A673 (cell line): ENCODE results near the gene OXCT1. TPM values are rescaled to one million over a fixed set of nuclear protein-coding genes. Genes with fewer than 3 reads are reported as not detected.

Source experiments
- BruUV-seq: library from RNA; stranded (reverse); fragments of 400-500 nt; replicated peaks from 2 replicates; lab custom pipeline; 2021; lab: Mats Ljungman, UMichigan
- CTCF ChIA-PET: fragments of 300-600 bp; sonication (Branson Sonifier 250); formaldehyde crosslinking; loops from one replicate; lab custom pipeline; 2022; ENCODE audit warnings: antibody characterized with exemption; lab: Charles Lee
- POLR2A ChIA-PET: fragments of 300-600 bp; sonication (Branson Sonifier 250); formaldehyde crosslinking; loops from one replicate; lab custom pipeline; 2022; ENCODE audit warnings: antibody characterized with exemption; ENCODE audit not compliant: low non-redundant PET; lab: Charles Lee
- DNase-seq: peaks from one replicate; pipeline ENCODE4 v3.0.0-alpha.2; 2015; ENCODE audit warnings: low spot score
- H3K27ac ChIP-seq: fragments of 200-600 bp; sonication (generic); 2 replicates; pipeline ENCODE4 v1.5.1; 2016; ENCODE audit warnings: mixed run types, low read depth, mild to moderate bottlenecking, mixed read lengths, antibody characterized with exemption, low read length; ENCODE audit not compliant: poor library complexity, severe bottlenecking
- H3K27me3 ChIP-seq: fragments of 200-600 bp; sonication (generic); replicated peaks from 2 replicates; pipeline ENCODE4 v1.6.1; 2017; ENCODE audit warnings: mixed run types, low read depth, mild to moderate bottlenecking, mixed read lengths, antibody characterized with exemption, low read length; ENCODE audit not compliant: insufficient read depth, poor library complexity
- H3K36me3 ChIP-seq: fragments of 200-600 bp; sonication (generic); 2 replicates; pipeline ENCODE4 v1.6.1; 2016; ENCODE audit warnings: mixed run types, mild to moderate bottlenecking, mixed read lengths, antibody characterized with exemption, low read length; ENCODE audit not compliant: insufficient read depth, poor library complexity, severe bottlenecking
- H3K4me1 ChIP-seq: fragments of 200-600 bp; sonication (generic); 2 replicates; pipeline ENCODE4 v1.6.1; 2017; ENCODE audit warnings: mixed run types, mild to moderate bottlenecking, mixed read lengths, antibody characterized with exemption, low read length; ENCODE audit not compliant: insufficient read depth, poor library complexity, severe bottlenecking
- H3K4me3 ChIP-seq: fragments of 200-600 bp; sonication (generic); 2 replicates; pipeline ENCODE4 v1.5.1; 2016; ENCODE audit warnings: low read depth, mixed run types, mild to moderate bottlenecking, mixed read lengths, low read length; ENCODE audit not compliant: poor library complexity, severe bottlenecking
- H3K9me3 ChIP-seq: fragments of 200-600 bp; sonication (generic); 2 replicates; pipeline ENCODE4 v1.6.1; 2016; ENCODE audit warnings: mixed run types, low read depth, mild to moderate bottlenecking, mixed read lengths, antibody characterized with exemption, low read length; ENCODE audit not compliant: poor library complexity, severe bottlenecking
- EZH2 ChIP-seq: fragments of 200-600 bp; sonication (generic); IDR thresholded peaks from 2 replicates; pipeline ENCODE4 v1.6.1; 2017; ENCODE audit warnings: borderline replicate concordance, low read depth, mild to moderate bottlenecking, mixed read lengths, antibody characterized with exemption, low read length; ENCODE audit not compliant: poor library complexity, severe bottlenecking
- intact Hi-C: fragments of 100-400 bp; cut with micrococcal nuclease; formaldehyde crosslinking; loops from one replicate; pipeline ENCODE4 v1.10.0; 2022; ENCODE audit not compliant: unreplicated experiment
- total RNA-seq: library from RNA; stranded (reverse); gene quantifications from 2 replicates; pipeline ENCODE4 v1.2.3, GENCODE V29; 2021
- TF ChIP-seq, protein P1 (sequence below): fragments of 300-800, 200-600 bp; sonication (generic); conservative IDR thresholded peaks from 2 replicates; pipeline ENCODE4 v1.5.1; 2017; ENCODE audit warnings: low read depth, mild to moderate bottlenecking, antibody characterized with exemption, low read length, moderate library complexity, mixed read lengths

The OXCT1 gene
- total RNA-seq, 1 experiment from 2014 or later, result 48.4 TPM

DNA sequence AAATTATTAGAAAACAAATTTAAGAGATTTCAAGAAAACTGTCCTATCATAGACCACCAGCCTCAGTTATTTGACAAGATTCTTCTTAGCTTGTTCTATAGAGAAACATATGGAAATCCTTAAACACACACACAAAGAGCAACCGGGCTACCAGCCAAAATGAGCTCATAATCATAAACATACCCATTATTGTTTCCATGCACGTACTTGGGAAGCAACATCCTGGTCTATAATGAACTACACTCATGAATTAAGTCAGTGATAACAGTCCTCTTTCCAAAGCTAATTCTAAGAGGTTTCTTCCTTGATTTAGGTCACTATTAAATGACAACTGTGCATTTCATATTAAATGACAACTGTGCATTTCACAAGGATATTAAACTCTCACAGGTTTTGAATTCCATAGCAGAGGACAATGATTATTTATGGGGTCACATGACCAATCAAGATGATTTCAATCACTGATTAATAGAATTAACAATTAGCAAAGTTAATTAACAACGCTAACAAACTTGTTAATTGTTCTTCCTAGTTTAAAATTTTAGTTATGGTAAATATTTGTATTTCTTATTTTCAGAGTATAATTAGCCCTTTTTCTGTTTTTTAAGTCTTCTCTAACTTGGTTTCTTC is 77.0 kb downstream of the OXCT1 start:
- Histone ChIP-seq H3K36me3 (no peaks in the 10 kb centered on the region), H3K27ac (no peak overlapping the region), H3K9me3 (no peaks in the 10 kb centered on the region), H3K4me1 (peaks cover 60% of the 10 kb centered on the region), H3K4me3 (no peak overlapping the region), H3K27me3 (no peaks in the 10 kb centered on the region)
- ChIA-PET CTCF (no interaction called here), POLR2A (interaction anchor here (0.7 kb wide), 2 partner anchors 60 to 1159 kb away, joined by 3 to 6 read pairs; no protein-coding TSS in a partner anchor)
- peak; percentile 91 for DNase-seq
- no TSS peak for BruUV-seq
- intact Hi-C loops, result no loop called here
- no peak for TF ChIP-seq EZH2
- TF ChIP-seq, protein P1, sequence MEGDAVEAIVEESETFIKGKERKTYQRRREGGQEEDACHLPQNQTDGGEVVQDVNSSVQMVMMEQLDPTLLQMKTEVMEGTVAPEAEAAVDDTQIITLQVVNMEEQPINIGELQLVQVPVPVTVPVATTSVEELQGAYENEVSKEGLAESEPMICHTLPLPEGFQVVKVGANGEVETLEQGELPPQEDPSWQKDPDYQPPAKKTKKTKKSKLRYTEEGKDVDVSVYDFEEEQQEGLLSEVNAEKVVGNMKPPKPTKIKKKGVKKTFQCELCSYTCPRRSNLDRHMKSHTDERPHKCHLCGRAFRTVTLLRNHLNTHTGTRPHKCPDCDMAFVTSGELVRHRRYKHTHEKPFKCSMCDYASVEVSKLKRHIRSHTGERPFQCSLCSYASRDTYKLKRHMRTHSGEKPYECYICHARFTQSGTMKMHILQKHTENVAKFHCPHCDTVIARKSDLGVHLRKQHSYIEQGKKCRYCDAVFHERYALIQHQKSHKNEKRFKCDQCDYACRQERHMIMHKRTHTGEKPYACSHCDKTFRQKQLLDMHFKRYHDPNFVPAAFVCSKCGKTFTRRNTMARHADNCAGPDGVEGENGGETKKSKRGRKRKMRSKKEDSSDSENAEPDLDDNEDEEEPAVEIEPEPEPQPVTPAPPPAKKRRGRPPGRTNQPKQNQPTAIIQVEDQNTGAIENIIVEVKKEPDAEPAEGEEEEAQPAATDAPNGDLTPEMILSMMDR, result no peak

DNA sequence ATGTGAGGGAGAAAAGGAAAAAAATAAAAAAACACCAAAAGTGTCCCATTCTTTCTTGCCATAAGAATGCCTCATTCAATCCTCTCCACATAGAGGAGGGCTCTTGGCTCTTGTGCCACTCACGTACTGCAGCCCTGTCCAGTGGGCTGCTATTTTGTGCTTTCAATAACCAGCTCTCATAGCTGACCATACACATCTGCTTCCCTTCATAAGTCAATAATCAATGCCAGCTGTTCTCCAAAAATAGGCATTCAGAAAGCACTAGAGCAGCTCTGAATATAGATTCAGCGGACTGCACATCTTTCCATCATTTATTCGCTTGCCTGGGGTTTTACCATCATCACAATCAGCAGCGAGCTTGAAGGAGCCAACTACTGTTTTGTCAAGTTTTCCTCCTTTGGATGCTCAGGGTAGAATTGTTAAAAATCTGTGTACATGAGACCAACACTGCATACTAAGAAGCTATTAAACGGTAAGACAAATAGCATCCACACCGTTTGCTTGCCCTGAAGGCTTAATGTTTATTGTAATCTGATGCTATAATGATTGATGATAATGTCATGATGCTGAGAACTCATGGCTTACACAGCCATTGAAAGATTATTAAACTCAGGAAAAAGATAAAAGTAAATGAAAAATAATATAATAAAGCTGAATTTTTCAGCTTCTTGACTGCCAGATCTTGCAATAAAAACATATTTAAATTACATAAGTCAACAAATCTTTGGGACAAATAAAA is 80.0 kb downstream of the OXCT1 start:
- DNase-seq, result peak; percentile 11
- CTCF ChIA-PET, result no interaction called here
- H3K9me3 ChIP-seq, result no peaks in the 10 kb centered on the region
- H3K27me3 ChIP-seq, result no peaks in the 10 kb centered on the region
- TF ChIP-seq EZH2, result no peak
- TF ChIP-seq, protein P1, result no peak
- POLR2A ChIA-PET, result interaction anchor here (0.5 to 0.8 kb wide), 3 partner anchors 65 to 449 kb away, joined by 3 to 4 read pairs (median 4); no protein-coding TSS in a partner anchor
- BruUV-seq, result no TSS peak
- intact Hi-C loops, result no loop called here
- no peak overlapping the region for H3K27ac ChIP-seq
- H3K36me3 ChIP-seq, result no peaks in the 10 kb centered on the region
- H3K4me3 ChIP-seq, result no peak overlapping the region
- peaks cover 82% of the 10 kb centered on the region for H3K4me1 ChIP-seq

DNA sequence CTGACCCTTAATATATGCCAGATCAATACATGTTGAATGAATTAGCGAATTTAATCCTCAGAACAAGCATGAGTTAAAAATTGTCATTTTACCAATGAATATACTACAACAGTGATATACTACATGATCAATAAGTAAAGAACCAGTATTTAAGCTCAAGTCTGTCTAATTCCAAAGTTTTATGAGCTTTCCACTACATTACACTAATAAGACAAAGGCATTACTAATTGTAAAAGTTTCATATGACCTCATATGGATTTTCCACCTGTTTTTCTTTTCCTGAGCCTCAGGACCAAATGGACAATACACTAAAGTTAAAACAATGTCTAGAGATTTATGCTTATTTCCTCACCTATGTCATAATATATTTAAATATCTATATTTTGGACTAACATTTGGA is 80.8 kb downstream of the OXCT1 start:
- ChIA-PET POLR2A (interaction anchor here (0.5 to 0.8 kb wide), 3 partner anchors 66 to 448 kb away, joined by 3 to 4 read pairs (median 4); no protein-coding TSS in a partner anchor), CTCF (no interaction called here)
- Histone ChIP-seq H3K27ac (no peak overlapping the region), H3K4me1 (peaks cover 74% of the 10 kb centered on the region), H3K36me3 (no peaks in the 10 kb centered on the region), H3K27me3 (no peaks in the 10 kb centered on the region), H3K4me3 (no peak overlapping the region), H3K9me3 (no peaks in the 10 kb centered on the region)
- intact Hi-C loops, result no loop called here
- no peak for TF ChIP-seq EZH2
- TF ChIP-seq, protein P1, result no peak
- BruUV-seq, result no TSS peak
- no peak for DNase-seq
